OCI-LY1 (cell line): ENCODE measurements around the gene NCF2.

ENCODE experiments used
- EZH2 ChIP-seq: fragments of 200-600 bp; sonication (generic), shearing (Covaris generic); IDR thresholded peaks from 2 replicates; pipeline ENCODE4 v1.8.0; 2017; ENCODE audit warnings: borderline replicate concordance, mixed run types, mild to moderate bottlenecking, antibody characterized with exemption, low read length, moderate library complexity, mixed read lengths
- TF ChIP-seq, protein P1 (sequence below): fragments of 200-600 bp; sonication (generic), shearing (Covaris generic); IDR thresholded peaks from 2 replicates; pipeline ENCODE4 v1.5.1; 2017; ENCODE audit warnings: mild to moderate bottlenecking, antibody characterized with exemption, low read length, moderate library complexity, mixed read lengths

DNA sequence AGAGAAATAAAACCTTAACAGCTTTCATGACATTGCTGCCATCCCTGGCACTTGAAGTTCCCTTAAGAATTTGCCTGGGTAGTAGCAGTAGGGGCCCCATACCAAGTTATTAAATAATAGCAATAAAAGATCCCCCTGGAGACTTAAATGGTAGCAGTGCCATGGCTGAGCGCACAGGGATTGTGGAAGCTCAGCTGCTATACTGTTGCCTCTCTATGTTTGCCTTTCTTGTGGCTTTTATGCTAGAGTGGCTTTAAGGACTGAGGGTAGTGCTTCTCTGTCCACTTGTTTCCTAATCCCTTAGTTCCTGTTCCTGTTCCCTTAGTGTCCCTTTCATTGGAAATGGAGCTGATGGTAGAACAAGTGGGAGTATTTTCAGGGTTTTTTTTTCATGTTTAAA, 42.1 kb downstream of the NCF2 start:
- TF ChIP-seq, protein P1, sequence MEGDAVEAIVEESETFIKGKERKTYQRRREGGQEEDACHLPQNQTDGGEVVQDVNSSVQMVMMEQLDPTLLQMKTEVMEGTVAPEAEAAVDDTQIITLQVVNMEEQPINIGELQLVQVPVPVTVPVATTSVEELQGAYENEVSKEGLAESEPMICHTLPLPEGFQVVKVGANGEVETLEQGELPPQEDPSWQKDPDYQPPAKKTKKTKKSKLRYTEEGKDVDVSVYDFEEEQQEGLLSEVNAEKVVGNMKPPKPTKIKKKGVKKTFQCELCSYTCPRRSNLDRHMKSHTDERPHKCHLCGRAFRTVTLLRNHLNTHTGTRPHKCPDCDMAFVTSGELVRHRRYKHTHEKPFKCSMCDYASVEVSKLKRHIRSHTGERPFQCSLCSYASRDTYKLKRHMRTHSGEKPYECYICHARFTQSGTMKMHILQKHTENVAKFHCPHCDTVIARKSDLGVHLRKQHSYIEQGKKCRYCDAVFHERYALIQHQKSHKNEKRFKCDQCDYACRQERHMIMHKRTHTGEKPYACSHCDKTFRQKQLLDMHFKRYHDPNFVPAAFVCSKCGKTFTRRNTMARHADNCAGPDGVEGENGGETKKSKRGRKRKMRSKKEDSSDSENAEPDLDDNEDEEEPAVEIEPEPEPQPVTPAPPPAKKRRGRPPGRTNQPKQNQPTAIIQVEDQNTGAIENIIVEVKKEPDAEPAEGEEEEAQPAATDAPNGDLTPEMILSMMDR = no peak
- TF ChIP-seq EZH2 = no peak
